ENCODE results near the gene TNRC6C.

Gene TNRC6C

GRCh38 chr17:77926981-77927380 is 31.5 kb upstream of the TNRC6C start:
- H4K20me1 ChIP-seq (ENCODE audit: insufficient read depth, low read length): no peaks in the 10 kb centered on the region
- peaks cover 44% of the 10 kb centered on the region for H3K4me1 ChIP-seq (ENCODE audit: insufficient read depth, low read length)
- no peak overlapping the region for H3K9ac ChIP-seq (ENCODE audit: low read depth, low read length)
- TF ChIP-seq CTCF (IDR thresholded peaks at IDR 0.05; ENCODE audit: borderline replicate concordance, extremely low read depth, low read length, poor library complexity, severe bottlenecking) (no peak), EZH2 (IDR thresholded peaks at IDR 0.05; ENCODE audit: borderline replicate concordance, low read depth, low read length, severe bottlenecking) (no peak)
- H3K27me3 ChIP-seq (ENCODE audit: insufficient read depth, low read length, poor library complexity): no peaks in the 10 kb centered on the region
- H3K4me2 ChIP-seq (ENCODE audit: insufficient read depth, low read length): no peak overlapping the region
- H3K36me3 ChIP-seq (ENCODE audit: insufficient read depth, low read length): no peaks in the 10 kb centered on the region
- H2AFZ ChIP-seq (ENCODE audit: low read depth, low read length): no peak overlapping the region
- no peak overlapping the region for H3K4me3 ChIP-seq (ENCODE audit: low read depth in 1 of 2, low read length in 2 of 2)
- DNase-seq: no peak
- H3K9me3 ChIP-seq (ENCODE audit: insufficient read depth, low read length, severe bottlenecking): no peaks in the 10 kb centered on the region
- no peaks in the 10 kb centered on the region for H3K79me2 ChIP-seq (ENCODE audit: insufficient read depth, low read length)
- H3K27ac ChIP-seq (ENCODE audit: low read length): peak overlapping the region; percentile 89
- ATAC-seq (ENCODE audit: insufficient read depth, low read depth): no peak

DNA sequence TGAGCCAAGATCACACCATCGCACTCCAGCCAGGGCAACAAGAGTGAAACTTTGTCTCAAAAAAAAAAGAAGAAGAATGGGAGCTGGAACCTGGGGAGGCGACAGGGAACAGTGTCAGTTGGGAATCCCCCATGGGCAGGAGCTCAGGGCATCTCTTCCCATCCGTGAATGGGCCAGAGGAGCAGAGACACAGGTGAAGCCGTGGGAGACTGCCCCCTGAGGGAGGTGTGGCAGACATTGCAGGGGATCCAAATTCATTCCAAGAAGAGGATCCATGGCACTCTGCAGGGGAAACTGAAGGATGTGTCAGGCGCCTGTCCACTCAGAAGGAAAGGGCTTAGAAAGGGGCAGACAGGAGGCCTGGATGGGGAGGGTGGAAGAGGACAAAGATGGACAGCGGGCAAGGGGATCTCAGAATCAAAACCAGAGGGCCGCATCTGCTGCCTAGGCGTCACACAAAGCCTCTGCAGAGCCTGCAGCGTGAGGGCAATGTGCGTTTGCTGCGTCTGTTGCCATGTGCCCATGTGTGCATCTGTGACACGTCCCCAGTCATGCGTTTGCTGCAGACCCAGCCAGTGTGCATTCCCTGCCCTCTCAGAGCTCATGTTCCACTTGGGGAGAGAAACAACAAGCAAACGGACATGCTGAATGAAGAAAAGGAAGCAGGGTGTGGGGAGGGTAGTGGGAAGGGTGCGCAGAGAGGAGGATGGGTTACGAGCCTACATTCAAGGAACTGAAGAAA is 30.6 kb upstream of the TNRC6C start:
- DNase-seq (peak; percentile 72), ATAC-seq (ENCODE audit: insufficient read depth, low read depth) (peak; percentile 57)
- TF ChIP-seq EZH2 (IDR thresholded peaks at IDR 0.05; ENCODE audit: borderline replicate concordance, low read depth, low read length, severe bottlenecking): no peak
- peak; percentile 20 for TF ChIP-seq CTCF (IDR thresholded peaks at IDR 0.05; ENCODE audit: borderline replicate concordance, extremely low read depth, low read length, poor library complexity, severe bottlenecking)
- H3K4me2 ChIP-seq (ENCODE audit: insufficient read depth, low read length): peak overlapping the region; percentile 58
- no peaks in the 10 kb centered on the region for H3K79me2 ChIP-seq (ENCODE audit: insufficient read depth, low read length)
- H3K4me1 ChIP-seq (ENCODE audit: insufficient read depth, low read length): peaks cover 44% of the 10 kb centered on the region
- H2AFZ ChIP-seq (ENCODE audit: low read depth, low read length): peak overlapping the region; percentile 70
- peak overlapping the region; percentile 39 for H3K9ac ChIP-seq (ENCODE audit: low read depth, low read length)
- peak overlapping the region in 1 of 2 experiments; percentile 45; a peak in 2 of 4 replicates for H3K4me3 ChIP-seq (ENCODE audit: low read depth in 1 of 2, low read length in 2 of 2)
- H4K20me1 ChIP-seq (ENCODE audit: insufficient read depth, low read length): no peaks in the 10 kb centered on the region
- peak overlapping the region; percentile 89 for H3K27ac ChIP-seq (ENCODE audit: low read length)
- H3K36me3 ChIP-seq (ENCODE audit: insufficient read depth, low read length): no peaks in the 10 kb centered on the region
- H3K9me3 ChIP-seq (ENCODE audit: insufficient read depth, low read length, severe bottlenecking): no peaks in the 10 kb centered on the region
- no peaks in the 10 kb centered on the region for H3K27me3 ChIP-seq (ENCODE audit: insufficient read depth, low read length, poor library complexity)

DNA sequence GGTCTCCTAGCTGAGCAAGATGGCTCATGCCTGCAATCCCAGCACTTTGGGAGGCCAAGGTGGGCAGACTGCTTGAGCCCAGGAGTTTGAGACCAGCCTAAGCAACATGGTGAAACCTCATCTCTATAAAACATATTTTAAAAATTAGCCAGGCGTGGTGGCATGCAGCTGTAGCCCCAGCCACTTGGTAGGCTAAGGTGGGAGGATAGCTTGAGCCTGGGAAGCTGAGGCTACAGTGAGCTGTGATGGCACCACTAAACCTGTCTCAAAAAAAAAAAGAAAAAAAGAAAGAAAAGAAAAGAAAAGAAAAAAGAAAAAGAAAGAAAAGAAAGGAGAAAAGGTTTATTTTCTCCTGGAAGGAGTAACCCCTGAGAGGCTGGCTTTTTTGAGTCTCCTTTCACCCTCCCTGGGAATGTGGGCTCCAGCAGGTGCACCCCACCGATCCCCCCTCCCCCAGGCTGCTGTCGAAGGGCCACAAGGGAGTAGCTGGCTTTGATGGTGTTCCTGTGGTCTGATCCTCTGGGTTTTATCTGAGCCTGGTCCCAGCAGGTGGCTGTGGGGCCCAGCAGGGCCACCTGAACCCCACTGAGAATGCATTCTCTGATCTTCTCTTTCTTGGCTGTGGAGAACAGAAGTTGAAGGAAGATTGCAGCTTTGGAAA is 29.9 kb upstream of the TNRC6C start:
- peak overlapping the region; percentile 89 for H3K27ac ChIP-seq (ENCODE audit: low read length)
- no peaks in the 10 kb centered on the region for H3K36me3 ChIP-seq (ENCODE audit: insufficient read depth, low read length)
- H4K20me1 ChIP-seq (ENCODE audit: insufficient read depth, low read length): no peaks in the 10 kb centered on the region
- no peaks in the 10 kb centered on the region for H3K79me2 ChIP-seq (ENCODE audit: insufficient read depth, low read length)
- peak overlapping the region; percentile 58 for H3K4me2 ChIP-seq (ENCODE audit: insufficient read depth, low read length)
- no peaks in the 10 kb centered on the region for H3K27me3 ChIP-seq (ENCODE audit: insufficient read depth, low read length, poor library complexity)
- DNase-seq (peak; percentile 97), ATAC-seq (ENCODE audit: insufficient read depth, low read depth) (peak; percentile 89)
- peak overlapping the region in 1 of 2 experiments; percentile 45; a peak in 1 of 4 replicates for H3K4me3 ChIP-seq (ENCODE audit: low read depth in 1 of 2, low read length in 2 of 2)
- H2AFZ ChIP-seq (ENCODE audit: low read depth, low read length): peak overlapping the region; percentile 70; the same call in 1 of the 2 replicates
- H3K9ac ChIP-seq (ENCODE audit: low read depth, low read length): peak overlapping the region; percentile 39
- TF ChIP-seq EZH2 (IDR thresholded peaks at IDR 0.05; ENCODE audit: borderline replicate concordance, low read depth, low read length, severe bottlenecking) (no peak), CTCF (IDR thresholded peaks at IDR 0.05; ENCODE audit: borderline replicate concordance, extremely low read depth, low read length, poor library complexity, severe bottlenecking) (peak; percentile 5)
- peaks cover 43% of the 10 kb centered on the region for H3K4me1 ChIP-seq (ENCODE audit: insufficient read depth, low read length)
- no peaks in the 10 kb centered on the region for H3K9me3 ChIP-seq (ENCODE audit: insufficient read depth, low read length, severe bottlenecking)
